Measurements from ENCODE around the gene RAB40B. TPM values are rescaled to one million over a fixed set of nuclear protein-coding genes. Genes with fewer than 3 reads are reported as not detected.
A peak's percentile ranks its signal among the peaks of the same experiment; 100 is the strongest.

RAB40B gene
- total and polyA plus RNA-seq, 2 of the 13 experiments (the other 11 are each of a cell fraction or from before 2014, with no cell fraction given) = 6.2 to 6.5 TPM

DNA sequence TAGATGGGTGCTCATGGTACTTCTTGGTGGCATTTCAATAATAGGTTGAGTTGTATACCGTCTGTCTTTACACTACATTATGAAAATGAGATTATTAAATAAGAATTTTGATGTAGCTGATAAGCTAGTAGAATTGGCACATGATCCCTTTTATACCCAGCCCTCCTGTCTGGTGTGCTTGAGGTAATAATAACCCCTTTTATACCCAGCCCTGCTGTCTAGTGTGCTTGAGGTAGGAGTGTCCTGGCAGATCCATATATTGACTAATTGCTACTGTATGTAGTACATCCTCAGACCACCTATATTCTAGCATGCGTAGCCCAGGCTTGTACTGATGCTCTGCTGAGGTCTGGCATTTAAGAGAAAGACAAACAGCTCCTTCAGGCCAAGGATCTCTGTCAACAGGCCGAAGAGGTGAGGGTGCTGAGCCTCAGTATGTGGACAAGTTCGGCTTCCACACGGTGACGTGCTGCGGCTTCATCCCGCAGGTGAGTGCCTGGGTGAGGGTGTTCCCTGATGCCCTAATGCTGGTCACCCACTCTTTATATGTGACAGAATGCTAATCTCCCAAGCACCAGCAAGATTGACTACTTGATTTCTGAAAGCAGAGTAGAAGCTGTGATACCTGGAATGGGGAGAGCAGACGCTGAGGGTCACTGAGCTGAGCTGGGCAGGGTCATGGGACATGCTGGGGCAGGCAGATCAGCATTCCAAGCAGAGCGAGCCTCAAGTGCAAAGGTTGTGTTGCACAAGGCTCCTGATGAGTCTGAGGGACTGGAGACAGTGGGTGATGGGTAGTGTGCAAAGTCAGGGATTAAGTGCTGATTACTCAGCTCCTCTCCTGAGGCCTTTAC is 42.6 kb upstream of the RAB40B start (continued):
- TF ChIP-seq TCF7L2 (IDR thresholded peaks at IDR 0.05; ENCODE audit: low read depth, low read length) (no peak), ZBTB38 (CRISPR knock-in tag; IDR thresholded peaks at IDR 0.05) (peak; percentile 87), ARID3A (IDR thresholded peaks at IDR 0.05; ENCODE audit: low read depth, low read length) (peak; percentile 82; the same call in 1 of the 2 replicates), CREB1 (IDR thresholded peaks at IDR 0.05) (no peak), CREB1 (CRISPR knock-in tag; IDR thresholded peaks at IDR 0.05) (peak; percentile 62; the same call in 1 of the 2 replicates), ZNF788 (CRISPR knock-in tag; IDR thresholded peaks at IDR 0.05; ENCODE audit: borderline replicate concordance) (peak; percentile 98; the same call in 1 of the 2 replicates), RARG (CRISPR knock-in tag; IDR thresholded peaks at IDR 0.05; ENCODE audit: low read depth) (no peak), SOX5 (CRISPR knock-in tag; IDR thresholded peaks at IDR 0.05; ENCODE audit: borderline replicate concordance) (peak; percentile 74), MAX (IDR thresholded peaks at IDR 0.05) (peak; percentile 79), ZNF709 (CRISPR knock-in tag; IDR thresholded peaks at IDR 0.05) (peak; percentile 78; the same call in 1 of the 2 replicates), CREM (IDR thresholded peaks at IDR 0.05) (peak; percentile 69), CREM (CRISPR knock-in tag; IDR thresholded peaks at IDR 0.05) (no peak), HCFC1 (IDR thresholded peaks at IDR 0.05; ENCODE audit: low read depth, low read length) (no peak), ZNF7 (CRISPR knock-in tag; IDR thresholded peaks at IDR 0.05) (peak; percentile 20; the same call in 1 of the 2 replicates), EED (CRISPR knock-in tag; IDR thresholded peaks at IDR 0.05) (0 out of 2 replicates have a peak, but pooled peaks have one; percentile 19), CBX5 (CRISPR knock-in tag; IDR thresholded peaks at IDR 0.05; ENCODE audit: borderline replicate concordance) (peak; percentile 98), SAFB2 (CRISPR knock-in tag; IDR thresholded peaks at IDR 0.05; ENCODE audit: borderline replicate concordance, low read depth) (peak; percentile 29; the same call in 1 of the 2 replicates), ZNF580 (CRISPR knock-in tag; IDR thresholded peaks at IDR 0.05; ENCODE audit: borderline replicate concordance, low read depth) (peak; percentile 96; the same call in 1 of the 2 replicates), DPF2 (CRISPR knock-in tag; IDR thresholded peaks at IDR 0.05; ENCODE audit: borderline replicate concordance, low read depth) (peak; percentile 87), ELF3 (CRISPR knock-in tag; IDR thresholded peaks at IDR 0.05) (peak; percentile 64; the same call in 1 of the 2 replicates), SP4 (CRISPR knock-in tag; IDR thresholded peaks at IDR 0.05) (peak; percentile 59; the same call in 1 of the 2 replicates), ZBTB1 (CRISPR knock-in tag; IDR thresholded peaks at IDR 0.05; ENCODE audit: borderline replicate concordance) (no peak)
- TF ChIP-seq, protein P1, sequence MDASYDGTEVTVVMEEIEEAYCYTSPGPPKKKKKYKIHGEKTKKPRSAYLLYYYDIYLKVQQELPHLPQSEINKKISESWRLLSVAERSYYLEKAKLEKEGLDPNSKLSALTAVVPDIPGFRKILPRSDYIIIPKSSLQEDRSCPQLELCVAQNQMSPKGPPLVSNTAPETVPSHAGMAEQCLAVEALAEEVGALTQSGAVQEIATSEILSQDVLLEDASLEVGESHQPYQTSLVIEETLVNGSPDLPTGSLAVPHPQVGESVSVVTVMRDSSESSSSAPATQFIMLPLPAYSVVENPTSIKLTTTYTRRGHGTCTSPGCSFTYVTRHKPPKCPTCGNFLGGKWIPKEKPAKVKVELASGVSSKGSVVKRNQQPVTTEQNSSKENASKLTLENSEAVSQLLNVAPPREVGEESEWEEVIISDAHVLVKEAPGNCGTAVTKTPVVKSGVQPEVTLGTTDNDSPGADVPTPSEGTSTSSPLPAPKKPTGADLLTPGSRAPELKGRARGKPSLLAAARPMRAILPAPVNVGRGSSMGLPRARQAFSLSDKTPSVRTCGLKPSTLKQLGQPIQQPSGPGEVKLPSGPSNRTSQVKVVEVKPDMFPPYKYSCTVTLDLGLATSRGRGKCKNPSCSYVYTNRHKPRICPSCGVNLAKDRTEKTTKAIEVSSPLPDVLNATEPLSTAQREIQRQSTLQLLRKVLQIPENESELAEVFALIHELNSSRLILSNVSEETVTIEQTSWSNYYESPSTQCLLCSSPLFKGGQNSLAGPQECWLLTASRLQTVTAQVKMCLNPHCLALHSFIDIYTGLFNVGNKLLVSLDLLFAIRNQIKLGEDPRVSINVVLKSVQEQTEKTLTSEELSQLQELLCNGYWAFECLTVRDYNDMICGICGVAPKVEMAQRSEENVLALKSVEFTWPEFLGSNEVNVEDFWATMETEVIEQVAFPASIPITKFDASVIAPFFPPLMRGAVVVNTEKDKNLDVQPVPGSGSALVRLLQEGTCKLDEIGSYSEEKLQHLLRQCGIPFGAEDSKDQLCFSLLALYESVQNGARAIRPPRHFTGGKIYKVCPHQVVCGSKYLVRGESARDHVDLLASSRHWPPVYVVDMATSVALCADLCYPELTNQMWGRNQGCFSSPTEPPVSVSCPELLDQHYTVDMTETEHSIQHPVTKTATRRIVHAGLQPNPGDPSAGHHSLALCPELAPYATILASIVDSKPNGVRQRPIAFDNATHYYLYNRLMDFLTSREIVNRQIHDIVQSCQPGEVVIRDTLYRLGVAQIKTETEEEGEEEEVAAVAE (CRISPR knock-in tag; IDR thresholded peaks at IDR 0.05; ENCODE audit: borderline replicate concordance) = peak; percentile 73; the same call in 1 of the 2 replicates
